ENCODE results near the gene BRSK2. TPM values are rescaled to one million over a fixed set of nuclear protein-coding genes. Genes with fewer than 3 reads are reported as not detected.
A peak's percentile ranks its signal among the peaks of the same experiment; 100 is the strongest.

Gene BRSK2
- total and polyA plus RNA-seq, 9 of the 15 experiments (the other 6 are each of a cell fraction or from before 2014, with no cell fraction given): 0.06 to 0.52 (median 0.18) TPM; not detected in 5

- TF ChIP-seq, protein P1, sequence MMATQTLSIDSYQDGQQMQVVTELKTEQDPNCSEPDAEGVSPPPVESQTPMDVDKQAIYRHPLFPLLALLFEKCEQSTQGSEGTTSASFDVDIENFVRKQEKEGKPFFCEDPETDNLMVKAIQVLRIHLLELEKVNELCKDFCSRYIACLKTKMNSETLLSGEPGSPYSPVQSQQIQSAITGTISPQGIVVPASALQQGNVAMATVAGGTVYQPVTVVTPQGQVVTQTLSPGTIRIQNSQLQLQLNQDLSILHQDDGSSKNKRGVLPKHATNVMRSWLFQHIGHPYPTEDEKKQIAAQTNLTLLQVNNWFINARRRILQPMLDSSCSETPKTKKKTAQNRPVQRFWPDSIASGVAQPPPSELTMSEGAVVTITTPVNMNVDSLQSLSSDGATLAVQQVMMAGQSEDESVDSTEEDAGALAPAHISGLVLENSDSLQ (IDR thresholded peaks at IDR 0.05): peak; percentile 90
- TF ChIP-seq NFYB (IDR thresholded peaks at IDR 0.05; ENCODE audit: extremely low read depth, insufficient read length) (peak; percentile 76), RREB1 (CRISPR knock-in tag; IDR thresholded peaks at IDR 0.05) (no peak), FOS (IDR thresholded peaks at IDR 0.05; ENCODE audit: extremely low read depth, insufficient read length) (peak; percentile 29)
Measured at GRCh38 chr11:1442163-1442562, 52.4 kb downstream of the BRSK2 start (continued).

Data from K562 (cell line).